HepG2 (cell line): Measurements from ENCODE around the gene NOXA1. TPM values are rescaled to one million over a fixed set of nuclear protein-coding genes. Genes with fewer than 3 reads are reported as not detected.

Experiments
- CAMTA2 ChIP-seq: sonication (generic); formaldehyde crosslinking; IDR thresholded peaks from 2 replicates; pipeline ENCODE4 v1.4.0; 2020; ENCODE audit warnings: mild to moderate bottlenecking, missing genetic modification reagents, borderline replicate concordance
- GABPA ChIP-seq, 2 experiments: IDR thresholded peaks; 2 replicates each; pipeline ENCODE4 v1.6.1; 2011 to 2016; ENCODE audit warnings: low read depth in 2 of 2, low read length in 1 of 2, missing biosample characterization in 1 of 2, missing genetic modification characterization in 1 of 2
- HHEX ChIP-seq: IDR thresholded peaks from 2 replicates; pipeline ENCODE4 v1.6.1; 2016; ENCODE audit warnings: control low read depth
- HNF1B ChIP-seq: sonication (generic); formaldehyde crosslinking; IDR thresholded peaks from 2 replicates; pipeline ENCODE4 v1.5.1; 2020; ENCODE audit warnings: mild to moderate bottlenecking, moderate library complexity, missing genetic modification reagents
- HOXA5 ChIP-seq: sonication (generic); formaldehyde crosslinking; IDR thresholded peaks from 2 replicates; pipeline ENCODE4 v1.4.0; 2020; ENCODE audit warnings: missing genetic modification reagents
- KMT2A ChIP-seq: sonication (generic); formaldehyde crosslinking; IDR thresholded peaks from 2 replicates; pipeline ENCODE4 v1.4.0; 2020; ENCODE audit warnings: missing genetic modification reagents
- MXI1 ChIP-seq: IDR thresholded peaks from 3 replicates; pipeline ENCODE4 v1.6.1; 2012; ENCODE audit warnings: low read depth, low read length, inconsistent platforms, borderline replicate concordance
- NCOA1 ChIP-seq: sonication (generic); formaldehyde crosslinking; IDR thresholded peaks from 2 replicates; pipeline ENCODE4 v1.9.0; 2021; ENCODE audit warnings: missing genetic modification reagents
- NR1H2 ChIP-seq: sonication (generic); formaldehyde crosslinking; IDR thresholded peaks from 2 replicates; pipeline ENCODE4 v1.8.1; 2022; ENCODE audit warnings: low read depth, missing genetic modification reagents, borderline replicate concordance
- PLRG1 ChIP-seq: fragments of 450-650 bp; conservative IDR thresholded peaks from 2 replicates; pipeline ENCODE4 v1.6.1; 2016
- POLR2AphosphoS2 ChIP-seq: IDR thresholded peaks from 2 replicates; pipeline ENCODE4 v1.6.1; 2011; ENCODE audit warnings: low read depth, low read length, improper control_type of control experiment
- SALL1 ChIP-seq: sonication (generic); formaldehyde crosslinking; IDR thresholded peaks from 2 replicates; pipeline ENCODE4 v1.8.0; 2022; ENCODE audit warnings: mild to moderate bottlenecking, missing genetic modification reagents
- SMAD9 ChIP-seq: sonication (generic); formaldehyde crosslinking; IDR thresholded peaks from 2 replicates; pipeline ENCODE4 v1.5.1; 2020; ENCODE audit warnings: mild to moderate bottlenecking, missing genetic modification reagents
- YEATS2 ChIP-seq: sonication (generic); formaldehyde crosslinking; IDR thresholded peaks from 2 replicates; pipeline ENCODE4 v1.4.0; 2020; ENCODE audit warnings: missing genetic modification reagents, borderline replicate concordance
- ZBTB20 ChIP-seq: sonication (generic); formaldehyde crosslinking; IDR thresholded peaks from 2 replicates; pipeline ENCODE4 v1.8.1; 2023; ENCODE audit warnings: missing genetic modification reagents, low read depth, mild to moderate bottlenecking, borderline replicate concordance
- ZGPAT ChIP-seq: IDR thresholded peaks from 2 replicates; pipeline ENCODE4 v1.6.1; 2016; ENCODE audit warnings: mild to moderate bottlenecking
- ZNF274 ChIP-seq: sonication (generic); formaldehyde crosslinking; IDR thresholded peaks from 2 replicates; pipeline ENCODE4 v1.5.1; 2020; ENCODE audit warnings: mild to moderate bottlenecking, missing genetic modification reagents
- ZNF350 ChIP-seq: sonication (generic); formaldehyde crosslinking; IDR thresholded peaks from 2 replicates; pipeline ENCODE4 v1.4.0; 2020; ENCODE audit warnings: mild to moderate bottlenecking, low read depth, missing genetic modification reagents, borderline replicate concordance
- ZNF44 ChIP-seq: sonication (generic); formaldehyde crosslinking; IDR thresholded peaks from 2 replicates; pipeline ENCODE4 v1.5.1; 2020; ENCODE audit warnings: mild to moderate bottlenecking, missing genetic modification reagents
- ZNF503 ChIP-seq: sonication (generic); formaldehyde crosslinking; IDR thresholded peaks from 2 replicates; pipeline ENCODE4 v1.4.0; 2020; ENCODE audit warnings: missing genetic modification reagents
- ZZZ3 ChIP-seq: sonication (generic); formaldehyde crosslinking; IDR thresholded peaks from 2 replicates; pipeline ENCODE4 v1.4.0; 2020; ENCODE audit warnings: missing genetic modification reagents, mild to moderate bottlenecking, borderline replicate concordance
- polyA plus RNA-seq, 8 experiments: library from polyadenylated mRNA; depleted of rRNA in 3 of 8; stranded (reverse) in 7 of 8; unstranded in 1 of 8; fragments of >200 nt; fragmentation: Illumina TruSeq in 4 of 8; extraction: Trizol in 4 of 8; gene quantifications; 2 replicates each; pipeline versions ENCODE4 v1.2.1 to v1.2.3, GENCODE V29; 2011 to 2016; ENCODE audit warnings: low read depth in 4 of 8, missing spikeins in 1 of 8, mixed read lengths in 1 of 8; ENCODE audit not compliant: insufficient read depth in 1 of 8
- total RNA-seq, 5 experiments: library from RNA; depleted of rRNA; stranded (reverse); fragments of >200 nt; fragmentation: Illumina TruSeq; extraction: Trizol; gene quantifications; 2 replicates each; pipeline ENCODE4 v1.2.3, GENCODE V29; 2016; ENCODE audit warnings: low read depth in 1 of 5
- TF ChIP-seq, protein P1 (sequence below): IDR thresholded peaks from 2 replicates; pipeline ENCODE4 v1.6.1; 2018; ENCODE audit warnings: missing genetic modification reagents
- TF ChIP-seq, protein P2 (sequence below): sonication (generic); formaldehyde crosslinking; IDR thresholded peaks from 2 replicates; pipeline ENCODE4 v1.4.0; 2020; ENCODE audit warnings: mild to moderate bottlenecking, missing genetic modification reagents

NOXA1 gene
- total and polyA plus RNA-seq, 2 of the 13 experiments (the other 11 are each of a cell fraction or from before 2014, with no cell fraction given): 0.78 to 1.2 TPM

- TF ChIP-seq ZNF350: peak; percentile 90
- 0 out of 2 replicates have a peak, but pooled peaks have one; percentile 43 for TF ChIP-seq ZBTB20
- 0 out of 2 replicates have a peak, but pooled peaks have one; percentile 19 for TF ChIP-seq ZNF503 (CRISPR knock-in tag)
- no peak for TF ChIP-seq GABPA (IDR thresholded peaks at IDR 0.05; ENCODE audit: low read depth, low read length)
- TF ChIP-seq GABPA (CRISPR knock-in tag; IDR thresholded peaks at IDR 0.05; ENCODE audit: low read depth): no peak
- no peak for TF ChIP-seq ZNF44 (CRISPR knock-in tag)
- TF ChIP-seq YEATS2 (CRISPR knock-in tag): peak; percentile 57; the same call in 1 of the 2 replicates
- TF ChIP-seq NCOA1 (CRISPR knock-in tag): 0 out of 2 replicates have a peak, but pooled peaks have one; percentile 89
- TF ChIP-seq ZNF274 (CRISPR knock-in tag): 0 out of 2 replicates have a peak, but pooled peaks have one; percentile 78
- TF ChIP-seq CAMTA2 (CRISPR knock-in tag): peak; percentile 72; the same call in 1 of the 2 replicates
- TF ChIP-seq PLRG1: no peak
- peak; percentile 87; the same call in 1 of the 3 replicates for TF ChIP-seq MXI1
- TF ChIP-seq ZZZ3 (CRISPR knock-in tag): no peak
- TF ChIP-seq ZGPAT (CRISPR knock-in tag): peak; percentile 97
- TF ChIP-seq POLR2AphosphoS2: 0 out of 2 replicates have a peak, but pooled peaks have one; percentile 12
- no peak for TF ChIP-seq NR1H2 (CRISPR knock-in tag)
- TF ChIP-seq, protein P1, sequence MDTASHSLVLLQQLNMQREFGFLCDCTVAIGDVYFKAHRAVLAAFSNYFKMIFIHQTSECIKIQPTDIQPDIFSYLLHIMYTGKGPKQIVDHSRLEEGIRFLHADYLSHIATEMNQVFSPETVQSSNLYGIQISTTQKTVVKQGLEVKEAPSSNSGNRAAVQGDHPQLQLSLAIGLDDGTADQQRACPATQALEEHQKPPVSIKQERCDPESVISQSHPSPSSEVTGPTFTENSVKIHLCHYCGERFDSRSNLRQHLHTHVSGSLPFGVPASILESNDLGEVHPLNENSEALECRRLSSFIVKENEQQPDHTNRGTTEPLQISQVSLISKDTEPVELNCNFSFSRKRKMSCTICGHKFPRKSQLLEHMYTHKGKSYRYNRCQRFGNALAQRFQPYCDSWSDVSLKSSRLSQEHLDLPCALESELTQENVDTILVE (CRISPR knock-in tag): peak; percentile 84
- TF ChIP-seq SALL1 (CRISPR knock-in tag): peak; percentile 96
- peak; percentile 92 for TF ChIP-seq HNF1B (CRISPR knock-in tag)
- TF ChIP-seq, protein P2, sequence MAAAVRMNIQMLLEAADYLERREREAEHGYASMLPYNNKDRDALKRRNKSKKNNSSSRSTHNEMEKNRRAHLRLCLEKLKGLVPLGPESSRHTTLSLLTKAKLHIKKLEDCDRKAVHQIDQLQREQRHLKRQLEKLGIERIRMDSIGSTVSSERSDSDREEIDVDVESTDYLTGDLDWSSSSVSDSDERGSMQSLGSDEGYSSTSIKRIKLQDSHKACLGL (CRISPR knock-in tag): peak; percentile 78; the same call in 1 of the 2 replicates
- peak; percentile 69 for TF ChIP-seq KMT2A (CRISPR knock-in tag)
- 0 out of 2 replicates have a peak, but pooled peaks have one; percentile 38 for TF ChIP-seq HOXA5 (CRISPR knock-in tag)
- TF ChIP-seq HHEX (CRISPR knock-in tag): no peak
- peak; percentile 49; the same call in 1 of the 2 replicates for TF ChIP-seq SMAD9 (CRISPR knock-in tag)
Measured at GRCh38 chr9:137454597-137455358, 31.6 kb downstream of the NOXA1 start (continued).
